VCaP (cell line): Measurements from ENCODE around the gene CCNDBP1.
"Not testable (repeated sequence)": the region's sequence is repeated elsewhere in the genome, so short reads cannot be mapped to it uniquely, and the experiment has no call there.

Experiments used
- H3K27ac ChIP-seq: fragments of 450-650 bp; 2 replicates; pipeline ENCODE4 v1.5.1; 2017
- TF ChIP-seq, protein P1 (sequence below): fragments of 450-650 bp; conservative IDR thresholded peaks from 2 replicates; pipeline ENCODE4 v1.5.1; 2017; ENCODE audit warnings: mild to moderate bottlenecking, moderate library complexity

Gene CCNDBP1

DNA sequence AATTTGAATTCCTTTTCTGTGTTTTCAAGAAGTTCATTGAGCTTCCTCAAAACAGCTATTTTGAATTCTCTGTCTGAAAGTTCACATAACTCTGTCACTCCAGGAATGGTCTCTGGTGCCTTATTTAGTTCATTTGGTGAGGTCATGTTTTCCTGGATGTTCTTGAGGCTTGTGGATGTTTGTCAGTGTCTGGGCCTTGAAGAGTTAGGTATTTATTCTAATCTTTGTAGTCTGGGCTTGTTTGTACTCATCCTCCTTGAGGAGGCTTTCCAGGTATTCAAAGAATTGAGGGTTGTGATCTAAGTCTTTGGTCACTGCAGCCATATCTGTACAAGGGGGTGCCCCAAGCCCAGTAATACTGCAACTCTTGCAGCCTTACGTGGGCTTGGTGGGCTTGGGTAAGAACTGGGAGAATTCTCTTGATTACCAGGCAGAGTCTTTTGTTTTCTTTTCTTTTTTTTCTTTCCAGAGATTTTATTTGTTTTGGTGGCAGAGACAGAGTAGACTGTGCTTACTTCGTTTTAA, 19.3 kb upstream of the CCNDBP1 start:
- no peak overlapping the region for H3K27ac ChIP-seq
- TF ChIP-seq, protein P1, sequence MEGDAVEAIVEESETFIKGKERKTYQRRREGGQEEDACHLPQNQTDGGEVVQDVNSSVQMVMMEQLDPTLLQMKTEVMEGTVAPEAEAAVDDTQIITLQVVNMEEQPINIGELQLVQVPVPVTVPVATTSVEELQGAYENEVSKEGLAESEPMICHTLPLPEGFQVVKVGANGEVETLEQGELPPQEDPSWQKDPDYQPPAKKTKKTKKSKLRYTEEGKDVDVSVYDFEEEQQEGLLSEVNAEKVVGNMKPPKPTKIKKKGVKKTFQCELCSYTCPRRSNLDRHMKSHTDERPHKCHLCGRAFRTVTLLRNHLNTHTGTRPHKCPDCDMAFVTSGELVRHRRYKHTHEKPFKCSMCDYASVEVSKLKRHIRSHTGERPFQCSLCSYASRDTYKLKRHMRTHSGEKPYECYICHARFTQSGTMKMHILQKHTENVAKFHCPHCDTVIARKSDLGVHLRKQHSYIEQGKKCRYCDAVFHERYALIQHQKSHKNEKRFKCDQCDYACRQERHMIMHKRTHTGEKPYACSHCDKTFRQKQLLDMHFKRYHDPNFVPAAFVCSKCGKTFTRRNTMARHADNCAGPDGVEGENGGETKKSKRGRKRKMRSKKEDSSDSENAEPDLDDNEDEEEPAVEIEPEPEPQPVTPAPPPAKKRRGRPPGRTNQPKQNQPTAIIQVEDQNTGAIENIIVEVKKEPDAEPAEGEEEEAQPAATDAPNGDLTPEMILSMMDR = no peak

DNA sequence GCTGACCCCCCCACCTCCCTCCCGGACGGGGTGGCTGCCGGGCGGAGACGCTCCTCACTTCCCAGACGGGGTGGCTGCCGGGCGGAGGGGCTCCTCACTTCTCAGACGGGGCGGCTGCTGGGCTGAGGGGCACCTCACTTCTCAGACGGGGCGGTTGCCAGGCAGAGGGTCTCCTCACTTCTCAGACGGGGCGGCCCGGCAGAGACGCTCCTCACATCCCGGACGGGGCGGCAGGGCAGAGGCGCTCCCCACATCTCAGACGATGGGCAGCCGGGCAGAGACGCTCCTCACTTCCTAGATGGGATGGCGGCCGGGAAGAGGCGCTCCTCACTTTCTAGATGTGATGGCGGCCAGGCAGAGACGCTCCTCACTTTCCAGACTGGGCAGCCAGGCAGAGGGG, 17.9 kb upstream of the CCNDBP1 start:
- not testable (repeated sequence) for H3K27ac ChIP-seq

DNA sequence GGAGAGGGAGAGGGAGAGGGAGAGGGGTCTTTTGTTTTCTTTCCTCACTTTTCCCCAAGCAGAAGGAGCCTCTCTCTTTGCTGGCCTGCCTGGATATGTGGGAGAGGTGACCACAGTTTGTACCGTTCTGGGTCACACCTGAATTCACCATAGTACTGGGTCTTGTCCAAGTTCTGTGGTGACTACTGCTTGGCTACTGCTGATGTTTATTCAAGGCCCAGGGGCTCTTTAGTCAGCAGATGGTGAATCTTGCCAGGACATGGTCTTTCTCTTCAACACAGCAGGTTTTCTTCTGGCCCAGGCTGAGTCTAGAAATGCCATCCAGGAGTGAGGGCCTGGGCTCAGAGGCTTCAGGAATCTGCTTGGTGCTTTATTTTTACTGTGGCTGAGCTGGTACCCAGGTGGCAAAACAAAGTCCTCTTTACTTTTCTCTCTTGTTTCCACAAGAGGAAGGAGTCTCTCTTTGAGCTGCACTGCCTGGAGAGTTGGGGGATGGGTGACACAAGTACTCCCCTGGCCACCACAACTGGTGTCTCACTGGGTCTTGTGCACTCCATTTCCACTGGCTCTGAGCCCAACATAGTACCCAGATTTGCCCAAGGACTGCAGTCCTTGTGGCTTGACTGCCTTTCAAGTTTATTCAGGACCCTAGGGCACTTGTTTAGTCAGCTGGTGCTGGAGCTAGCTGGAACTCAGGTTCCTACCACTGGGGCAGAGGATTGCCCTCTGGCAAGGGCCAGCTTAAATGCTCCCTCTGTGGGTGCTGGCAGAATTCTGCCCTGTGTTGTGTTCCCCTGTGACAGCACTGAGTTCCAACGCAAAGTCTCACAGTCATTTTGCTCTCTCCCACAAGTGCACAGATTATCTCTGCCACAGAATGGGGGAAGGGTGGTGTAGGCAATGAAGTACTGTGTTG, 16.8 kb upstream of the CCNDBP1 start:
- TF ChIP-seq, protein P1 = no peak
- no peak overlapping the region for H3K27ac ChIP-seq

DNA sequence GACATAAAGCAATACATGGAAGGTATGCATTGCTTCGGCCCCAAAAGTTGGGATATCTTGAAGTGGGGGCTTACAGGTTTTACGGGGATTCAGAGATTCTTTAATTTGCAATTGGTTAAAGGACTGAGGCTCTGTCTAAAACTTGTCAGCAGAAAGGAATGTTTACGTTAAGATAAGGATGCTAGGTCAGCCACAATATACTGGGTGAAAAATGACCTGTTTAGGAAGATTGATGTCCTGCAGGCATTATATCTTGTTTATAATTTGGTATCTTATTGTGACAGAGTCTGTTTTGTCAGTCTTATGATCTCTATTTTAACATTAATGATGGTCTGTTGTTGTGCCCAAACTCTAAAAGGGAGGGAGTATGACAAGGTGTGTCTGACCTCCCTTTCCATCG, 15.3 kb upstream of the CCNDBP1 start:
- no peak overlapping the region for H3K27ac ChIP-seq
- TF ChIP-seq, protein P1 = no peak

DNA sequence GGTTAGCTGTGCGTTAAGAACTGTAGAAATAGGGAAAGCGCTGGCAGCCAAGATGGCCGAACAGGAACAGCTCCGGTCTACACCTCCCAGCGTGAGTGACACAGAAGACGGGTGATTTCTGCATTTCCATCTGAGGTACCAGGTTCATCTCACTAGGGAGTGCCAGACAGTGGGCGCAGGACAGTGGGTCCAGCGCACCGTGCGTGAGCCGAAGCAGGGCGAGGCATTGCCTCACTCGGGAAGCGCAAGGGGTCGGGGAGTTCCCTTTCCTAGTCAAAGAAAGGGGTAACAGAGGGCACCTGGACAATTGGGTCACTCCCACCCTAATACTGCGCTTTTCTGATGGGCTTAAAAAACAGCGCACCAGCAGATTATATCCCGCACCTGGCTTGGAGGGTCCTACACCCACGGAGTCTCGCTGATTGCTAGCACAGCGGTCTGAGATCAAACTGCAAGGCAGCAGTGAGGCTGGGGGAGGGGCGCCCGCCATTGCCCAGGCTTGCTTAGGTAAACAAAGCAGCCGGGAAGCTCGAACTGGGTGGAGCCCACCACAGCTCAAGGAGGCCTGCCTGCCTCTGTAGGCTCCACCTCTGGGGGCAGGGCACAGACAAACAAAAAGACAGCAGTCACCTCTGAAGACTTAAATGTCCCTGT, 9.4 kb upstream of the CCNDBP1 start:
- H3K27ac ChIP-seq = not testable (repeated sequence)

DNA sequence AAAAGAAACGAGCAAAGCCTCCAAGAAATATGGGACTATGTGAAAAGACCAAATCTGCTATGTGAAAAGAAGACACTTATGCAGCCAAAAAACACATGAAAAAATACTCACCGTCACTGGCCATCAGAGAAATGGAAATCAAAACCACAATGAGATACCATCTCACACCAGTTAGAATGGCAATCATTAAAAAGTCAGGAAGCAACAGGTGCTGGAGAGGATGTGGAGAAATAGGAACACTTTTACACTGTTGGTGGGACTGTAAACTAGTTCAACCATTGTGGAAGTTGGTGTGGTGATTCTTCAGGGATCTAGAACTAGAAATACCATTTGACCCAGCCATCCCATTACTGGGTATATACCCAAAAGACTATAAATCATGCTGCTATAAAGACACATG, 8.1 kb upstream of the CCNDBP1 start:
- not testable (repeated sequence) for H3K27ac ChIP-seq

DNA sequence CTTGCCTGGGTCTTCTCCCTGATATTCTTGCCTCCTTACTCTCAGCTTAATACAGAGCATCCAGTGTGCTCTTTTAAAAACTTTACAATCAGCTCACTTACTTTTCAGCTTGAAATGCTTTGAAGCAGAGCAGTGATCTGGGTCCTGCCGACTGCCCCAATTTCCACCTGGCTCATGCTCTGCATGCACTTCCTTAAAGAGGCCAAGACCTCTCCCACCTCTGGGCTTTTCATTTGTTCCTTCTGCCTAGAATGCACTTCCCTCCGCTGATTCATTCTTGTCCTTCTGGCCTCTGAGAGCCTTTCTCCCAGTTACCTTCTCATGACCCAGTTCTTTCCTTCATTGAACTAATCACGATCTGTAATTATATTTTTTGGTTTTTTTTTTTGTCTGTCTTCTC, 1.9 kb upstream of the CCNDBP1 start:
- H3K27ac ChIP-seq = no peak overlapping the region
- TF ChIP-seq, protein P1 = no peak

DNA sequence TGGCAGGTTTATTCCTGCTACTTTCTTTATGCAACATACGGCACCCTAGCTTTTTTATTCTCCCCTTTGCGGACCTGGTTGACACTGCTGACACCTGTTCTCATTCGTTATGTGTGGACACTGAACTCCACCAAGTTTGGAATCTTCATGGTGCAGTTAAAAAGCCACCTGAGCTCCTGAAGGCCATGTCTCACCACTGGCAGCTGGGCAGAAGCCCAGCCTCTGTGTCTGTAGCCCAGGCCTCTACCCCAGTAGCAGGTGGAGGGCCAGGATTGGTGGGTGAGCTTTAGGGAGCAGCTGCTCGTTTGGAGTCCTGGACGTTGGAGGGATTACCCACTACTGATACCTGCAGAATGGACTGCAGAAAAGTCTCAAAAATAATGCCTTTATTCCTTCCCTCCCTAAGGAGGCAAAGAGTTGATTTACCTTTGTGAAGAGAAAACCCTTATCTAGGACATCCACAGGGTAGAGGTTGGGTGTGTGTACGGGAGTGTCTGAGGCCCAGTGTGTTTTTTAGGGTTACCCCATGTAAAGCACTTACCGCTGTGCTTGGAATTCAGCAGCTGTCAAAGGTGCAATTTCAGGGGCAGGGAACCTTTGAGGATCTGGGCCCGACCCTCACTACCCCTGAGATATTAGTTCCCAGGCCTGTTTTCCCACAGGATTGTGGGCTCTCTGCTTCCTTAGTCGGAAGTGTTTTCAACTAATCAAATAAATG, 637 bp upstream of the CCNDBP1 start:
- TF ChIP-seq, protein P1 = no peak
- peak overlapping the region; percentile 81 for H3K27ac ChIP-seq

DNA sequence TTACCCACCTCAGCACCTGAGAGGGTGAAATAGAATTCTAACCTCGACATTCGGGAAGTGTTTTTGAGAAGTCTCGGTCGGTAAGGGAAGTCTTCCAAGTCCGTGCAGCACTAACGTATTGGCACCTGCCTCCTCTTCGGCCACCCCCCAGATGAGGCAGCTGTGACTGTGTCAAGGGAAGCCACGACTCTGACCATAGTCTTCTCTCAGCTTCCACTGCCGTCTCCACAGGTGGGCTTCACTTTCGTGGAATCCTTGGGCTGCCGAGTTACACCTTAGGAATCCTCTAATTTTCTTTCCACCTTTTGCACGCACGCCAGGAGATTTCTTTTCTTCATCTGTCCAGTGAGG, 775 bp downstream of the CCNDBP1 start:
- H3K27ac ChIP-seq = peak overlapping the region; percentile 81
- TF ChIP-seq, protein P1 = no peak
